HG03354 (cell line): ENCODE data around the gene PRAC2.

Experiments
- ATAC-seq: cut with Tn5 transposase; IDR thresholded peaks from one replicate; pipeline ENCODE4 v1.9.1; 2021; ENCODE audit warnings: mild to moderate bottlenecking; ENCODE audit not compliant: unreplicated experiment, poor library complexity, severe bottlenecking

The PRAC2 gene

DNA sequence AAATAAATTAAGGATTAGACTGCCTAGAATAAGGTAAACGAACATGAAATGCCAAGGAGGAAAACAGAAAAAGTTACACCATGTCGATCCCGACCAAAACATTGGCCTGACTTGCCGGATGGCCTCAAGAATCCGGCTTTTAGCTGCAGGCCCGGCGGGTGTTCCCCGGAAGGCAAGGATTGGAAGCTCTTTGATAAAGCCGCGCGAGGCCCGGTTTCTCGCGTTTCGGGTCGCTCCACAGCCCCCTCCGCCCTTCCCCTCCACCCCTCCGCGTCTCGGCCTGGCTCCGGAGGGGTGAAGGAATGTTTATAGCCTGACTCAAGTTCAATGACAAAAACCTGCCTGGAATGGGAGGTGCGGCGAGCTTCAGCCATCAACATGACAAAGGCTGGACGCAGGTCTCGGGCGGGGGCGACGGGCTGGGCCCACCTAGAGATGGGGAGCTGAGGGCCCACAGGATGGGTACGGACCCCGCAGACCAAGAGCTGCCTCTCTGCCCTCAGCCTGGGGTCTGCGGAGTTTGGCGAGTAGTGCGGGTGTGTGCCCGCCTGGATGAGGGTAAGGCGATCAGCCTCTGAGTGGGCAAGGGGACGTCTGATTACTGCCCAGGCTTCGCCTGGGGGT lies 3.2 kb upstream of the PRAC2 start:
- no peak for ATAC-seq

DNA sequence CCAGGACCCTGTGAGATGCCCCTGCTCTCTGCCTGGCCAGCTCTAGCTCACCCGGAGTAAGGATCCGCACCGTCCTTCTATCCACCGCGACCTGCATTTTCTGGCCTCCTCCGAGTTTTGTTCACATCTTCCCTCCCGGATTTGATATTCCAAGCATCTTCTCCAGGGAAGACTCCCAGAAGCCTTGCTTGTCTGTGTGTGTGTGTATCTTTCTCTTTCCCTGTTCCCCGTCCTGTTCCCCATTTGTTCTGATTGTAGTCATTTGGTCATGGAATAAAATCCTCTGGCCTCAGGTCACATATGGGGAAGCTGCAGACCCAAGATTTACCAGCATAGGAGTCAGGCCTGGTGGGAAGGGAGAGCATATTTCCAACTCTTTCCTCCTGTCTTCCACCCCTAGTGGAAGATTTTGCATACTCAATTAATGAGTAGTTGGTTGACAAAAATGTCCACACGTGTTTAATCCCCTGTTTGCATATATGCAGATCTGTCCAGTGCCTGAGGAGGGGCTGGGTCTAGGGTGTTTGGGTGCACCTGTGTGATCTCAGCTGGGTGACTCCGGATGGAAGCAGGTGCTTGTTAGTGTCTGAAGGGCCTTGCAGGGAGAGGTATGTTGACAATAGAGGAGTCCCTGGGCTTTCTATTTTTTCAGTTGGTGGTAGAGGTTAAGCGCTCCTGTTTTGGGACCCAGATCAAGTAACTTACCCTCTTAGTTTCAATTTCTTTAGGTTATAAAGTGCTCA lies 2.5 kb upstream of the PRAC2 start:
- no peak for ATAC-seq

DNA sequence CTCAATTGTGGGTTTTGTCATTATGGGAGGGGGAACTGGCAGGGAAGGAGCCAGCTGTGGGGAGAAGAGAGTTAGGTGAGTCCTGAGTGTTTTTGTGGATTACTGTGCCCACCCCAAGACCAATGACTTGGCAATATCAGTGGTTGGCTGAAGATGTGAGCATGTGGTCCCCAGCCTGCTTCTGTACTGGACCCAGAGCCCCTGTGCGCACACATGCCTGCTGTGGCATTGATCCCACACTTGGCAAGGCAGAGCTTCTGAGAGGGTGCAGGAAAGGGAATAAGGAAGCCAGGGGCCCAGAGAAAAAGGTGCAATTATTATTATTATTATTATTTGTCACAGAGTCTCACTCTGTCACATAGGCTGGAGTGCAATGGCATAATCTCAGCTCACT lies 2.0 kb upstream of the PRAC2 start:
- ATAC-seq: no peak

DNA sequence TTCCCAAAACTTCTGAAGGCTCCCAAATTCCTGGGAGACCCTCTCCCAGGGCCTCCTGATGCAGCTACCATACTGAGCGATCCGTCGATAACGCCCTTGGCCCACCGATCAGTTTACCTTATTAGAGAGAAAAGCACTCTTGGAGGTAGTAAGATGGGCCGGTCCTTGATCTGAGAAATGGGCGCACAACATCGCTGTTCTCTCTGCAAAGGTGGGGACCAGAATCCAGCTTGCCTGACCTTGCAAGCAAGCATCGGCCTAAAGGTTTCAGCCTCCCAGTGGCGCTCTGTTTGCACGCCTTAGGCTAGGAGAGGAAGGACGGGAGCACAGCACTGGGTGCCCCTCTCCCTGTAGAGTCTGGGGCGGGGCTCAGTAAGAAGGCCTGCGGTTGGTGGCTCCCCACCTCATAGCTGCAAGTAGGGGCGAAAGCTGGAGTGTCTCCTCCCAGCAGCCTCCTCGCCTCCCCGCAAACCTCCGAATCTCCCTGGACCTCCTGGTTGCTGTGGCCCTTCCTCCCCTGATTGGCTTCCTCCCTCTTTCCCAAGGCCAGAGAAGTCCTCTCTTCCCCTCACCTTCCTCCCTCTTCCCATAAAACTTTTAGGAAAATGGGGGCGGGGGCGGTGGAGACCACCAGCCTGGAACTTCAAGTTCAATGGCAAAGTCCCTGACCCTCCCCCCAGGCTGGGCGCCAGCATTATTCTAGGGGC lies 631 bp upstream of the PRAC2 start, which contains the start of gene PRAC1:
Gene PRAC1, minus strand, starts transcription at position 318 of the 707 bp plus-strand sequence. Its CDS starts 126 bp downstream, at position 192.
- no peak for ATAC-seq

DNA sequence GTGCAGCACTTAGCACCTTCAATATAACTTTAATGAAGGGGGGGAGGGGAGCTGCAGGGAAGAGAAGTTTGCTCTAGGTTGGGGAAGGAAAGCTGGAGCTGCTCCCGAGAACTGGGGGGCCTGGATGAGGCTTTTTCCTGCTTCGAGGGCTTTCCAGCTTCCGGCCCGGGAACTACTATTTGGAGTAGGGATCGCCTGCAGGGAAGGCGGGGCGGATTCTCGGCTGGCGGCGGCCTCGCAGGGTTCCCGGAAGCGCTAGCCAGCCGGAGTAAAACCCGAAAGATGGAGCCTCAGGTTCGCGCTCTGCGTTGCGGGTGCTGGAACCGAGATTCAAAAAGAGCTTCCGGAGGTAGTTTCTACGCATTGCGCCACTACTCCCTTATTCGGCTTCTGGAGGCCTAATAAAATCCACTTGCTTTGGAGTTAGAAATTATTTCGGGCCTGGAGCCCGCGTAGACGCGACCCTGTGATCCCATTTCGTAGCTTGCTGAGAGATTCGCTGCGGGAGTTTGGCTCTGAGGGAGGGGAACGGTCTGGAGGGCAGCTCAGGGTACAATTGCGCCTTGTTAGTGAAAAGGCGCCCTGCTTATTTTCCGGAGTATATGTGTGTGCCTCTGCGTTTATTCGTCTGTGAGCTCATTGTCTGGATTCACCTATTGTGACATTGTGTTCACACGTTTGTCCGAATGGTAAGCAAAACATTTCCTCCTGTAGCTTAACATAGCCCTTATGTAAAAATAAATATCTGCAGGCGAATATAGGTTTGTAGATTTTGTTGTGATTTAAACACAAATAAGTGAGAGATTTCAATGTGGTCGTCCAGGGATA lies 652 bp downstream of the PRAC2 start:
- no peak for ATAC-seq

DNA sequence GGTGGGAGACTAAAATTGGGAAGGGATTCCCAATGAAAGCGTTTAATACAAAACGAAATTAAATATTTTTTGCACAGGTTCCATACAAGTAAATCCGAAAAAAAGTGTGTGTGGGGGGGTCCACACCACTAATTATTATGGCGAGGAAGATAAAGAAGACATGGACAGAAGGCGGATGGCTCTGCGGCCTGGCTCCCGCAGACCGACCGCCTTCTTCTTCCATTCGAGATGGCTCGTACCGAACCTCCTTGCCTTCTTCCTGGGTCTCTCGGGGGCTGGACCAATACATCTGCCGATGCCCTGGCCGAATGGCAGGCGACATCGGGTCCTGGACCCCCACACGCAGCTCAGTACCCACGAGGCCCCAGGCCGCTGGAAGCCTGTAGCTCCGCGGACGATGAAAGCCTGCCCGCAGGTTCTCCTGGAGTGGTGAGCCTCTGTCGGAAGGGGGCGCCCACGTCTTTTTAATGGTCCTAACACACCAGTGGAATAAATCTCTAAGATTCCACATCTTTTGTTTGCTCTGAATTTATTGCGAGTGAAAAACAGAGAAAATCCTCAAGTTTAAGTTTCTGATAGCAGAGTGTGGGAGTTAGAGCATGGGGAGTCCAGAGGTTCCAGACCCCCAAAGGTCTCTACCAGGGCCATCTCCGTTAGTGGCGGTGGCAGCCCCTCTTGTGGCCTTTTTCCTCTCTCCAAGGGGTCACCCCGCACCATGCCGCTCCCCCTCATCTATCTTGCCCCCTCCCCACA lies 1.4 kb downstream of the PRAC2 start:
- ATAC-seq: no peak

DNA sequence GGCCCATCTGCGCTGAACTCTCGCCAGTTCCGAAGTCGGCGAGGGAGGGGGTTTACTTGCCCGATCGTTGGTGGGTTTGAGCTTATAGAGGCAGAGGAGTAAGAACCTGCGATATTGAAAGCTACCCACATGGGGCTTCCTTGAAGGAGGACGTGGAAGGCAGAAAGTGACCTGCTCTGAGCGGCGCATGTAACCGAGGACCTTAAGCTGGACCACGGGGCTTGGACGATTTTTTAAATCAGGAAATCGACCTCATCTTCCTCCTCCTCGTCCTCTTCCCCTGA lies 2.0 kb downstream of the PRAC2 start:
- no peak for ATAC-seq

DNA sequence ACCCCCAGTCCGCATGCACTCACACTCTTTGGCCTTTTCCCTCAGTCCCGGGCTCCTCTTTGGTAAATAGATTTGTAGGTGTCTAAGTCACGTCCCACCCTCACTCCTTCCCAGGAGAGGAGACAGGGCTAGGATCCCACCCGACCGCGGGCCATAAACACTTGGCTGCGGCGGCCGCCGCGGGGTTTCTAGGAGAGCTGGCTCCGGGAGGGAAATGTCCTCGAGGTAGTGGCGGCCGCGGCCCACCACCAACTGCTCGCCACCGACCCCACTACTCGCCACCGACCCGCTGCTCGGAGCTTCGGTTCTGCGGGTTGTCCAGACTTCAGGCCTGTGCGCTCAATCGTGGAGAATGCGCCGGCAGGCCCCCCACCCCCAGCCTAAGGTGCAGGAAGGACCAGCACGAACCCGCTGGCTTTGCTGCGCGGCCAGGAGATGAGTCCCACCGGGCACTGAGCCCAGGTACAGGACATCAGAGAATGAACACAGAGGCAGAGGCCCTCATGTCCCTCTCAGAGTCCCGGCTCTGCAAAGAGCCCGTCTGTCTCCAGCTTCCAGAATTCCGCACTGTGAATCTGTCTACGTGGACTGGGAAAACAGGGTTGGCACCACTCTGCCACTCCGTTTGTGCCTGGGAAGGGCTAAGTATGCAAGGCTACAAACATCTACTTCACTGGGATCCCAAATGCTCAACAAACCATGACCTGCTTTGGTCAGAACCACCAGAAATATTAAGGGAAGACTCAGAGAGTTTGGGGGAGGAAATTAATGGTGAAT lies 2.5 kb downstream of the PRAC2 start:
- no peak for ATAC-seq

DNA sequence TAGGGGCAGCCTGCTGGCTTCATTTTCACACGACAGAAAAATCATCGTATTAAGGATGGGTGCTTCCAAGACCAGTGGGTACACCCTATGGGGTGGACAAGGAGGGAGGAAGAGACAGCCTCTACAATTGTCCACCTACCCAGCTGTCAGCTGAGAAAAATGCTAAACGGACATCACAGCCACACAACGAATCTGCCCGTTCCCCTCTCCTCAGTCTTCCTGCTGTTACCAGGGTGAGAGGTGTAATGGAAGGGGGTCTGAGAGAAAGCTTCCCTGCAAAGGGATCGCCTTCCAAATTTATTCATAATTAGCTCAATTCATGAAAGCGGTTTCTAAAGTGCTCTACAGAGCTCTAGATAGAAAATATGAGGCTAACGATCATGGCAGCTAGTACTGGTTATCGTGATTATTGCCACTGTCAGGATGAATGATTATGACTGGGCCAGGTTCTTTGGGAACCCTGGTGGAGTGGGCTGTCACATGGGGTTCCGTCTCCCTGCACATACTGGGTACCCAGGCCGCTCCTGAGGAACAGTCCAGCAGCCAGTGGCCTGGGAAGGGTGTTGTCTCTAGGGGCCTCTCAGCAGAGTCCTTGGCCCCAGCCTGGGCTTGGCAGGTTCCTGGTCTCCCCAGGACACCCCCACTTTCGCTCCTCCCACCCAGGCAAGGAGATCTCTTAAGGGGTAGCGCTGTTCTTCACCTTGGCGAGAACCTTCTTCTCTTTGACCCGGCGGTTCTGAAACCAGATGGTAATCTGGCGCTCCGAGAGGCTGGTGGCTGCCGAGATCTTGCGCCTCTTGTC lies 3.3 kb downstream of the PRAC2 start:
- no peak for ATAC-seq

DNA sequence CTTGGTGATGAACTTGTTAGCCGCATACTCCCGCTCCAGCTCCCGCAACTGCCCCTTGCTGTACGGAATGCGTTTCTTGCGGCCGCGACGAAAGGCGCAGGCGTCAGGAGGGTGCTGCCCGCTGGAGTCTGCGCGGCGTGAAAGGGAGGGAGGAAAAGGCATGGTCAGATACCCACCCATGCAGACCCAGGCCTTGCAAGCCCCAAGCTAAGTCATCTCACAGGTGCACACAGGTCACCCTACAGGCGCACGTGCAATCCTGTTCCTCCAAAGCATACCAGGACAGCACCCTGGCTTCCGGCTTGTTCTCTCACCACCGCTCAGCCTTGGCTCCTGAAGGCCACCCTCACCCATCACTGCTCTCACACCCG lies 3.9 kb downstream of the PRAC2 start:
- no peak for ATAC-seq

DNA sequence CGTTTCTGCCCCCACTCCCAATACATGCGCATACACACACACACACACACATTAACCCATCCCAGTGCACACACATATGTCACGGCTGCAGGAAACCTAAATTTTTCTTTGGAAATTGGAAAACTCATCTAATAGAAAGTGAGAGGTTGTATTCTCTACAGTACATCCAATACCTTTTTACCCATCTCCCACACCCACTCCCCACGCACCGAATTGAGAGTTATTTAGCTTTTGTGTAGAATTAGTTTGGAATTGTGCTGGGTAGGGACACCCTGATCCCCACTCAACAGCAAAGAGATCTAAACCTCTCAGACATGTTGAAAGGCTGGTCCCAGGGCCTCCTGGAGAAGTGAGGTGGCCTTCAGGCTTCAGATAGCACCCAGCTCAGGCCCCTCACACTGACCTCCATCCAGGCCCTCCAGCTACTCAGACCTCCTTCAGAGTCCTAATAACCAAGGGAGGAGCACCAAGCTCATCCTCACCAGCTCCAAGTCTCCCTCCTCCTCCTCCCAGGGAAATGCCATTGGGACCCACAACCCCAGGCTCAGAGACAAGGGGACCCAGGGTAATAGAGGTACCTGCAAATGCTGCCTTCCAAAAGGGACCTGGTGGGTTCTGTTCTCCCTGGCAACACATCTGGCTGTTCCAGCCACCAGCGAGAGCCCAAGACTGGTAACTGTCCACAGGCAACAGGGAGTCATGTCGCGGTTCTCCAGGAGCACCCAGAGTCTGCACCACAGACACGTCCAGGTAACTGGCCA lies 4.6 kb downstream of the PRAC2 start:
- ATAC-seq: no peak

DNA sequence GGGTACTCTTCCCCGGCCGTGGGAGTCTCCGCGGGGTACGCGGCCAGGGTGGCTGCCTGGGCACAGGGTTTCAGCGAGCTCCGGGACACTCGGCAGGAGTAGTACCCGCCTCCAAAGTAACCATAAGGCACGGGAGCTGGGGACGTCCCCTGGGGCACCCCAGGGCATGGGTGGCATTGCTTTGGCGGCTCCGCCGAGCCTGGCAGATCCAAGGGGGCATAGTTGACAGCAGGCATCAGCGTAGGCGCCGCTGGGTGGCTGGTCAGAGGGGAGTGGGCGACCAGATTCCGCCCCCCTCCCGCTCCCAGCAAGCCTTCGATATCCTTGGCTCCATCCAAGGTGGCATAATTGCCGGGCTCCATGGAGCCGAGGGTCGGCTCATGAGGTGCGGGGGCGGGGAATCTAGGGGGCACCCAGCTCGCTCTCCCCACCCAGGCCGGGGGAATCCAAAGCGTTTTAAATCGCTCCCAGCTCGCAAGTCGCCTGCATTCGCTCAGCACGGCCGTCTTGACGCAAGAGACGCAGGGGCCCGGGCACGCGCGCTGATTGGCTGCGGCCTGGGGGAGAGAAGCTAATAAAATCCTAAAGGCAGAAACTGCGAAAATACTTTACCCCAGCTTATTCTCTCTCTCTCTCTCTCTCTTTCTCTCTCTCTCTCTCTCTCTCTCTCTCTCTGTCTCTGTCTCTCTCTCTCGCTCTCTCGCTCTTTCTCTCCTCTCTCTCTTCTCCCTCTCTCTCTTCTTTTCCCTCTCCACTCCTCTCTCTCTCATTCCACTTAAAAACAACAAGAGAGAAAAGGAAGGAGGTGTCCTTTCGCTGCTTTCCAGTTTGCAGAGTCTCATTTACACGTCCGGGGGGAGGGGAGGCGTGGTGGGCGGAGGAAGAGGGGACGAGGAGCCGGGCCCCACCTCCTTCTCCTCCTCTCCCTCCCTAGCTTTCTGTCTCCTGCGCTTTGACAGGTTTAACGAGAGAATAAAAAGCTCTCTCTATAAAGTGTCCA lies 5.5 kb downstream of the PRAC2 start, which contains the start of gene HOXB13:
Gene HOXB13, minus strand, starts transcription at position 519 of the 1,000 bp plus-strand sequence. Its CDS starts 157 bp downstream, at position 362.
- ATAC-seq: no peak

DNA sequence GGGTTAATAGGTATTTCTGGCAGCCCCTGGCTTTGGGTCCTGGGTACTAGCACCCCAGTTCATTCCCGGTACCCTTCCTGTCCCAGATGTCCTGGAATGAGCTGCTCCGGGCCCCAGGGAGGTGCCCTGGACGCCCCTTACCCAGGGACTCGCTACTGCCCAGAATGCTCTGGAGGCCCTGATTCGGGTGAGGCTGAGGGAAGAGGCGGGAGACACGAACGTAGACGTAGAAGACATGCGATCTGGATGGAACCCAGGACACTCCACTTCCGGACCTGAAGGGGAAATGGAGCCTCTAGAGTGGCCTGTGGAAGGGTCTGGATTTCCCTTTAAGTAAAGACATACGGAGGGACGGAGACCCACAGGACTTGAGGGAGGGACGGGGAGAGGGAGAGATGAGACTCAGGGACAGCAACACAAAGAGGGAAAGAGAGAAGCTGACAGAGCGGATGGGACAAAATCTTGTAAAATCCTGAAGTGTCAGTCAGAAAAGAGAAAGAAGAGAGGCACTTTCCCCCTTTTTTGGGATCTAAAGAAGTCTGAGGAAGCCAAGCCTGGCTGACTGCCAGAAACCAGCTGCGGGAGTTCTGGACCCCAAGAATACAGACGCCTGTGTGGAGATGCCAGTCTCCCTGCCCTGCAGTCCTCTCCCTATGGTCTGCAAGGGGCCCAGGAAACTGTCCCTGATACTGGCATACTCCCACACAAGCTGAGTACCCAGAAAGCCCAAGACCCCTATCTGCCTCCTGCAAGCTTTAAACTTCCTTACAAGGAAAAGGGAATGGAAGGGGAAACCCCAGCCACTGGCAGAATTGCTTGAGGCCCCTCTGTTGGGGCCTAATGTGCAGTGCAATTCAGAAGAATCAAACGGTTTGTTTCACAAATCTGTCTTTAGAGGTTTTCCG lies 6.6 kb downstream of the PRAC2 start:
- ATAC-seq: no peak

DNA sequence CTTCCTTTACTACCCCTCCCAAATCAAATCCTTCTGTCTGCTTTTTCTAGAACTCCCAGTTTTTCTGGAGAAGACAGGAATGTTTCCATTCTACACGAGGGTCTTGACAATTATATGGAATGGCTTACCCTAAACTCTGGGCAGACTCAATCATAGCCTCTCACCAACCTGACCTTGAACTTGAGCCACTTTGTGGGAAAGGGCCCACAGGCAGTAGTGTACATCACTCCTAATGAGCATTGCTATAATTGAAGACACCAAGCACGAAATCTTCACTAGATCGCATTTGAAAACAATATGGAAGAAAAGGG lies 7.2 kb downstream of the PRAC2 start:
- no peak for ATAC-seq

DNA sequence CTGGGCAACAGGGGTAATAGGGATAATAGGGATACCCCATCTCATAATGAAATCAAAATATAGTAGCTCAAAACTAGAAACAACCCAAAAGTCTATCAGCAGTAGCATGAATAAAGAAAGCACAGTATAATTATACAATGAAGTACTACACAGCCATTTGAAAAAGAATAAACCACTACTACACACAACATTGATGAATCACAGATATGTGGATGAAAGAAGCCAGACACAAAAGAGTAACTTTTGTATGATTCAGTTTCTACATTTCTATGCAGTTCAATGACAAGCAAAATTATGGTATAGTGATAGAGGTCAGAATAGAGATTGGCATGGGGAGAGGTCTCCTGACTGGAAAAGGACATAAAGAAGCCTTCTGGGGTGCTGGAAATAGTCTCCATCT lies 8.4 kb downstream of the PRAC2 start:
- no peak for ATAC-seq
